ENCODE results near the gene FAM171A1.
"Not testable (repeated sequence)": the region's sequence is repeated elsewhere in the genome, so short reads cannot be mapped to it uniquely, and the experiment has no call there.

The FAM171A1 gene

DNA sequence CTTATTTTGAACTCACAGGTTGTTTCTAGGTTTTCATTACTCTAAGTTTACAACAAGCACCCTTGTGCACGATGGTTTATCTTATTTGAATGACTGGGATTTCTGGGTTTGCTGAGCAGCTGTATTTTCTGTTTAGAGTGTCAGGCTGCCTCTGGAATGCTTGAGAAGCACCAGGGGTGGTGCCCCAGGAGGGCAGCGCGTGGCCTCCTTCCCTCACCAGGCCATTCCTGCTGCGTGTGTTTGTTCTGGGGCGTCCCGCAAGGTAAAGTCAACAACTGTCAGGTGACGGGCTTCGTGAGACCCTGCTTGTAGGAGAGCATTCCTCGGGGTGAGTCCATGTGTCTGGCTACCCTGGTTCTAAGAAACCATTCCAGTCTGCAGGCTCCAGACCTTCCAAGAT is 54.9 kb downstream of the FAM171A1 start:
- peak; percentile 79 for DNase-seq

DNA sequence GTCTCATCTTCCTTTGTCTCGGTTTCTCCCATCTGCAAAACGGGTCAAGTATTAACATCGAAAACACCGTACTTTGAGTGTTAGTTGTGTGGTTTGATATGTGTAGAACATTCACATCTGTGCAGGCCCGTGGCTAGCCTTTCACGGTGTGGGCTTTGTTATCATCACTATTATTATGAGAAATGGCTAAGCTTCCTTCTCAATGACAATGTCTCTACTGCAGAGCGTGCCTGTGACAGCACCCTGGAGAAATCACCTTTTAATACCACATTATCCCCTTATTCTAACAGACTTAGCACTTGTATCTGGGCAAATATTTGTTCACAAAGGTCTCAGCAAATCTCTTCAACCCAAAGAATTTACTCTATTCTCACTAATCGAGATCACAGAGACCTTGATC is 55.8 kb downstream of the FAM171A1 start:
- no peak for DNase-seq

DNA sequence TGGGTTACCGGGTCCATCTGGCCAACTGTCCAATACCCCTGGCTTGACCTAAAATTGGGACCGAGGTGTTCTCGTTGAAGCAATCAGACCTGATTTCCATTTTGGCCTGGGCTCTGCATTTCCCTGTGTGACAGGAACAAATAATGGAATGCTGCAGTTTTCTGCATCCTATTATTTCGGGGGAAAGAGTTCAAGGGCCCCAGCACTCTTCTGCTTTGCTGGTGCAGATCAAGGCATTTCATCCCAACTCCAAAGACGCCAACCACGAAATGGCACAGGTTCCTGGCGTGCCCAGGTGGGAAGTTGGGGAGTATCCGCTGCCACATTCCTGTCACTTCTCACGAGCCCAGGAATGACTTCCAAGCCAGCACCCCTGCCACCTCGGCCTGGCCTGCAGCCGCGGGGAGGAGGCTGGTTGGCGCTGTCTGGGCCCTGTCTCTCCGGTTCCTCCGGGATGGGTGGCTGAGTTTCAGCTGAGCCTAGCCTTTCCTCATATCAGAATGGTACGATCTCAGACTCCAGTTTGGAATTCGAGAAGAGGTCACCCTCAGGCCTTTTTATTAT is 56.5 kb downstream of the FAM171A1 start:
- no peak for DNase-seq

DNA sequence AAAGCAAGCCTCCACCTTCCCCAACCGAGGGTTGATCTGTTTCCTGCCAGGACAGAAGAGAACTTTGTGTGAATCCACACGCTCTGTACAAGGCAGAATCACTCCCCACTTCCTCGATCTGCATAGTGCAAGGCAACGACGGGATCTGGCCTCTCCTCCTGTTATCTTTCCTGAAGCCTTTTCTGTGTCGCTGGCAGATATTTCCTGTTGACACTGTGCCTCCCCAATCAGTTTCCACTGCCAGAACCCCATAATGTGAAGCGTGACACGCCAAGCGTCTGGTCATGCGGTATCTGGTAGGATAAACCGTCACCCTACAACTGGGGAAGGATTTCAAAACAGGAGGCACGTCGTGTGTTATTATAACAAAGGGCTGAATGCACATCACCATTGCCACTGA is 57.2 kb downstream of the FAM171A1 start:
- DNase-seq, result no peak

DNA sequence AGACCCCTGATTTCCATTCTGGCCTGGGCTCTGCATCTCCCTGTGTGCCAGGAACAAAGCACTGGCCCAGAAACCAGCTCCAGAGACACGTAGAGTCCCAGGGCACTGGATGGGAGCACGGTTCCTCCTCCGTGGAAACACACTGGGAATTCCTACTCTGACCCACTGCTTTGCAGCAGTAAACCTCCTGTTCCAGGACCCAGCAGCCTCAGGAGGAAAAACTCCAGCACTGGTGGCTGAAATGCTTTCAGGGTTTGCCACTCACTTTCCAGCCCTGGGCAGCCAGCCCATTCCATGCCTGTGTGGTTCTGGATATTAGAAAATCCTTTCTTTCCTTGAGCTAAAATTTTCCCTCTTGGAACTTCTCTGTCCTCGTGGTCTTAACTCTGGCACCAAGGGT is 58.0 kb downstream of the FAM171A1 start:
- DNase-seq, result no peak

DNA sequence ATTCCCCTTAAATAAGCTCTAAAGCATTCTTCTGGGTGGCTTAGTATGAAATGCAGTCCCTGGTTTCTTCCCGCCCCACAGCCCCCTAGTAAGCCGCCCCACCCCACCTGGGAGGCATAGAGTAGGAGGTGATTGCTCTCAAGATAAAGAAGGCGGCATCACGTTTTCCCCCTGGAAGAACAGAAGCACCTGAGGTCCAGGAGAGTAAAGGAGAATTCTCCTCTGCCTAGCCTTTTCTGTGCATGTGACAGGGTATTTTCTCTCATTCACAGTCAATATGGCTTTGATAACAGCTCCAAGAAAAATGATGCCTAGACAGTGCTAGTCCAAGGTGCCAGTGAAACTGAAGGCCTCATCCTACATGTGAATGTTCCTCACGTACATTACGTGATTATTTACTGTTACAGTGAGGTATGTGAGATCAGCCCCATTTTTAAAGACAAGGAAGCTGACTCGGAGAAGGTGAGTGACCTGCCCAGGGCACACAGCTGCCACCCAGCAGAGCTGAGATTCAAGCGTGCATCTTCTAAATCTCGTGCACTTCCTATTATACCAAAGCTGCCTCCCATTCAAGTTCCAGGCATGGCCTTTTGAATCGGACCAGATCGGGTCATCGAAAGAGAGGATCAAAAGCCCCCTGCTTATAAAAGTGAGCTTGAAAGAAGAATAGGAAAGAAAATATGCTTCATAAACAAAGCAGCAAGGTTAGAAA is 59.4 kb downstream of the FAM171A1 start:
- DNase-seq, result no peak

DNA sequence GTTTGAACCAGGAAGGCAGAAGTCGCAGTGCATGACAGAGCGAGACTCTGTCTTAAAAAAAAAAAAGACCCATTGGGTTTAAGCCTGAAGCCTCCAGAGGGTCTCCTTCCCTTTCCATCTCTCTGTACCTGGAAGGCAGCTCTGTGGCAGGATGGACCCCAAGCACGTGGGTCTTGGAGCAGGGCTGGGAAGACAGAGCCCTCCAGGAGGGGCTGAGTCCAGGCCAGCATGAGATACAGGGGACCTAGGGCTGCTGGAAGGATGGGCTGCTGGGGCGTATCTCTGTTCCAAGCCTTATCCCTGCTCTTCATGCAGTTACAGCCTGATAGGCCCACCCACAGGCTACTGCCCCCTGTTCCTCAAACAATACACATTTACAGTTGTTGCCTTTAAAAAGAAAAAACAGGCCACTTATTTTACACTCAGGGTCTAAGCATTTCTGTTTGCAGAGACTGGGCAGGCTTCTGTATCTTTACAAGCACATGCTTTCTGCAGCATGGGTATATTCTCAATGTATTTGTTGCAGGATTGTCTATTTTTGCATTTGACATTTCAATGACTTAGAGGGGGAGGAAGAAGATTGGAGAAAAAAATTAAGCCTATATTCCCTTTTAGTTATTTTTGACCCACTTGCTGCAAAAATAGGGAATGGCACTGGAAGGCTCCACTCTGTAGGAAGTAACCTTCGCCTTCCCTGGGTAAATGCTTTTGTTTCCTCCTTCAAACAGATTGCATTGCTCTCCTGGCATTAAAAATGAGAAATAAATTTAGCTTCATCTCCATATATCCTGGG is 60.1 kb downstream of the FAM171A1 start:
- DNase-seq, result no peak

DNA sequence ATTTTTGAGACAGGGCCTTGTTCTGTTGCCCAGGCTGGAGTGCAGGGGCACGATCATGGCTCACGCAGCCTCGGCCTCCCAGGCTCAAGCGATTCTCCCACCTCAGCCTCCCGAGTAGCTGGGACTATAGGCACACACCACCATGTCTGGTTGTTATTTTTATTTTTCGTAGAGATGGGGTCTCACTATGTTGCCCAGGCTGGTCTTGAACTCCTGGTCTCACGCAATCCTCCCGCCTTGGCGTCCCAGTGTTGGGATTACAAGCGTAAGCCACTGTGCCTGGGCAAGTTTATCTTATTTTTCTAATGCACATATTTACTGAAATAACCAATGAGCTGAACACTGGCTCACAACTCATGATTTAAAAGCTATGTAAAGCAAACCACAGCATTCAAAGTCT is 61.9 kb downstream of the FAM171A1 start:
- DNase-seq, result no peak

DNA sequence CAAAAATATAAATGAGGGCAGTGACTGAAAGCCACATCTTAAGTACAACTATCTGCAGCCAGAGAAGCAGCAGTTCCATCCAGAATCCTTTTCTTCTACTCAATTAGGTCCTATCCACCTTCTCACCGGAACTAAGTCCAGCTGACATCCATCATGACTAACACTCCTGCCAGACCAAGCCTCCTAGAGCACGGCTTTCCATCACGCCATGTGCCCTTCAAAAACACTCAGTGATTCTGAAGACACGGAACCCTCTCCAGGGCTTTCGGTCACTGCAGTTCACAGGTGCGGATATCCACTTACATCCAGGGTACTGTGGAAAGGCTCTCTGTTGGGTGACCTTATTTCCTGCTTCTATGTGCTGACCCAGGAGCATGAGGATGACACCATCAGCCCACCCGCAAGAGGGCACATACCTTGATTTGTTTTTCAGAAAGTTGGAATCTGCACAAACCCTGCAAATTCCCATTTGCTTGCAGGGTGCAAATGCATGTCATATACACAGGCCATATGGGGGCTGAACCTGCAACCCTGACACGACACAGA is 64.3 kb downstream of the FAM171A1 start:
- DNase-seq, result no peak

DNA sequence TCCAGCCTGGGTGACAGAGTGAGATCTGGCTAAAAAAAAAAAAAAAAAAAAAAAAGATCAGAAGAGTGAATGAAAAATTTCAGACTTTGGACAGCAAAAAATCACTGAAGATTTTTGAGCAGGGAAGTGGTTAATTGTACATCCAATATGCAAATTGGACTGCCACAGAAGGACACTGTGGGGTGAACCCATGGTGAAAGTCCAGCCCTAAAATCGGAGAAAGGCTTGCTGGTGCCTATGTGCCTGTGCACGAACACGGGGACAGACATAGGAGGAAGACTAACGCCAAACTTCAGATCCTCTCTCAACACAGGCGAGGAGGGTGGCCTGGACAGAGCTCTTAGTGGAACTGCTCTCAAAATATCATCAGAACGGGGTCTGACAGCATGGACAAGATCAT is 65.5 kb downstream of the FAM171A1 start:
- no peak for DNase-seq

DNA sequence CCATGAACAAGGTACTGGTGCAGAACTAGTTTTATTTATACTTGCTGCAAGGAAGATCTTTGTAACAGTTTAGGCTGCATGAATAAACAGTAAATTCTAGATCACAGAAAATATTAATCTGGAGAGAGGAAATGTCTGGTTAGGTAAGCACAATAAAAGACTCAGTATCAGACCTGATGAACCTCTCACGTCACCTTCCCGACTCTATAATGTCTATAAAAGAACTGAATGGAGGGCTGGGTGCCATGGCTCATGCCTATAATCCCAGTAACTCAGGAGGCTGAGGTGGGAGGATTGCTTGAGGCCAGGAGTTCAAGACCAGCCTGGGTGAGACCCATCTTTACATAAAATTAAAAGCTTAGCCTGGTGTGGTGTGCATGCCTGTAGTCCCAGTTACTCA is 65.9 kb downstream of the FAM171A1 start:
- no peak for DNase-seq

DNA sequence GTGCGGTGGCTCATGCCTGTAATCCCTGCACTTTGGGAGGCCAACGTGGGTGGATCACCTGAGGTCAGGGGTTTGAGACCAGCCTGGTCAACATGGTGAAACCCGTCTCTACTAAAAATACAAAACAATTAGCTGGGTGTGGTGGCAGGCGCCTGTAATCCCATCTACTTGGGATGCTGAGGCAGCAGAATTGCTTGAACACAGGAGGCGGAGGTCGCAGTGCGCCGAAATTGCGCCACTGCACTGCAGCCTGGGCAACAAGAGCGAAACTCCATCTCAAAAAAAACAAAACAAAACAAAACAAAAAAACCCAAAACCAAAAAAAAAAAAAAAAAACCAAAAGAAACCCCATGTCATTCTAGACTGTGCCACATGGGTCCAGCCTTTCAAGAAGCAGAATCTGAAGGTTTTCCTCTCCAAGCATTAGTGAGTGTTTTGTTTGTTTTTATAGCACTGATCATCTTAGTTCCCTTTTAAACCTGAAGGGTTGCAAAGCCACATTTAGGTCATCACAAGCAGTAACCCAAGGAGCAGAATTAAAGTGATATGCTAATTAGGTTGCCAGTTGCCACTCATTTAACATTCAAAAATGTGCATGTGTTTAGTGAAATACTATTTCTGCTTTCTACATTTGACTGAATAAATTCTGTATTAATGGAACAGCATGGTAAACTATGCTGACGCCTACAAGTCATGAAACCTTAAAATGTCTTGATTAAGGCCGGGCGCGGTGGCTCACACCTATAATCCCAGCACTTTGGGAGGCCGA is 68.7 kb downstream of the FAM171A1 start:
- DNase-seq, result not testable (repeated sequence)

DNA sequence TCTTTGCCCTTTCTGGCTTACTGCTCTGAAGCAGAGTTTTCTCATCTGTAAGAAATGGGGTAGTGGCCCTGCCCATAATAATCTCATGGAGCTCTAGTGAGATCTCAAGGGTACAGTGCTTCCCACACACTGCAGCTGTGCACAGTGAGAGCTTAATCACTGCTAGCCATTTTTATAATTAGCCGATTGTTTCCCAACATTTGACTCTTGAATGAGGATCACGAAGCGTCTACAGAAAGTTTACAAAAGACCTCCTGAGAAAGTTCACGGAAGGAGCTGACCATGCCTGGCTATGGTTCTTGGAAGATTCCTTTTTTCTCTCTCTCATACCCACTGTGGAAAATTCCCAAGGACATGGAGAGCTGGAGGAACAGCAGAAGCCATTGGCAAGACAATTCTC is 70.4 kb downstream of the FAM171A1 start:
- DNase-seq, result no peak

DNA sequence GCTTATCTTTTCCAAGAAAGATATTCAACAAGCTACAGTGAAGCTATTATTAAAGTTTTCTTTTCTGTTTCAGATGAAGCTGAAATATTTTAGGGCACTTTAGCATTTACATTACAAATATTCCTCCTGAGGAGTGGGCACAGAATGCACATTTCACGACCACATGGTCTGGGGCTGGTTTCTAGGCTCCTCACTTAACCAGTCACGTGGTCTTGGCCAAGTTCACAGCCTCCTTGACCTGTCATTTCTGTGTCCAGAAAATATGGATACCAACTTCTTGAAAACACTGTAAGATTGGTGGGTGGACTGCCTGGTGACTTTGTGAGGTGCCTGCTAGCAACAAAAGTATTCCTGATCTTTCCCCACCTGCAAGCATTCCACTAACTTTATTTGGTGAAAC is 70.9 kb downstream of the FAM171A1 start:
- DNase-seq, result no peak

DNA sequence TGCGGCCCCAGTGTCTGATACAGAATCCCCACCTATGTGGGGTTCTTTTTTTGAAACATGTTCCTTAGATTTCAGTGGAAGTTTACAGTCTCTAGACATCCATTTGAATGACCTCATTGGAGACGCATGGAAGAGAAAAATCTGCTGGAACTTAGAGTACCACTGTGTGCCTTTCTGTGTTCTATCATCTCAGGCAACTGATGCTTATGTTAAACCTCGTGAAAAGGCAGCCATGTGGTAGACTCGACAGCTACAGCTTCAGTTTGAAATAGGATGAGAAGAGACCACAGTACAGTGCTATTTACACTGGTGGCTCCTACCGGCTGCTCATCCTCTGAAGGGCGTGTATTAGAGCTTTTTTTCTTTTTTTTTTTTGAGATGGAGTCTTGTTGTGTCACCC is 74.4 kb downstream of the FAM171A1 start:
- no peak for DNase-seq

DNA sequence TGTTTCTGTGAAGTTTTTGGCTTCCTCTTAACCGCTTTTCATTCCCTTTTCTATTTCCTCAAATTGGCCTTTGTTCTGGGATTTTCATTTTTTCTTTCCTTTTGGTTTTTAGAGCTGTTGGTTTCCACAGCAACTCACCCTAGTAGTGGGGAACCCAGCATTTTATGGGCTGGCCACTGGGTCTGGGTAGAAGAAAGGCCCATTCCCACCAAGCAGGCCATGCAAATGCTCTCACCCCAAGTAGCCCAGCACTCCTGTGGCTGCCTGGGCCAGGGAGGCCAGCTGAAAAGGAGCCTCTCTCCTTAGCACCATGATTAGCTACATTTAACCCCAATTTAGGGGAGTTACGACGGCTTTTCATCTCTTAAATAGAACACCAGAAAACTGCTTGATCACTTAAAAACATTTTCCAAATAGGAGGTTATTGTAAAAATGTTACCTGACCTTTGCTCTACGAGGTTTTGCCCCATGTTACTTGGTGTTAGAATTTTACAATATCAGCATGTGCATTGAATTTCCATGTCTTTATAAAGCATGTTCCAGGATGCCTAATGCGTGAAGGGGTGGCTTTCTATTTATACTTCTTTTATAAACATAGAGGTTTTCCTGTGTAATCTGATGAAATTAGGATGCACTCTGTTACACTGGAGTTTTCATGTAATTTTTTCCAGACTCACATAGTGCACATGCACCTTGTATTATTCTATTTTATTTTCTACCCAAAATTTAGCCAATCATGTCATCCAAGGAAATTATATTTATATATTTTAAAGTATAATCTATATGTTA is 75.4 kb downstream of the FAM171A1 start:
- DNase-seq, result no peak

DNA sequence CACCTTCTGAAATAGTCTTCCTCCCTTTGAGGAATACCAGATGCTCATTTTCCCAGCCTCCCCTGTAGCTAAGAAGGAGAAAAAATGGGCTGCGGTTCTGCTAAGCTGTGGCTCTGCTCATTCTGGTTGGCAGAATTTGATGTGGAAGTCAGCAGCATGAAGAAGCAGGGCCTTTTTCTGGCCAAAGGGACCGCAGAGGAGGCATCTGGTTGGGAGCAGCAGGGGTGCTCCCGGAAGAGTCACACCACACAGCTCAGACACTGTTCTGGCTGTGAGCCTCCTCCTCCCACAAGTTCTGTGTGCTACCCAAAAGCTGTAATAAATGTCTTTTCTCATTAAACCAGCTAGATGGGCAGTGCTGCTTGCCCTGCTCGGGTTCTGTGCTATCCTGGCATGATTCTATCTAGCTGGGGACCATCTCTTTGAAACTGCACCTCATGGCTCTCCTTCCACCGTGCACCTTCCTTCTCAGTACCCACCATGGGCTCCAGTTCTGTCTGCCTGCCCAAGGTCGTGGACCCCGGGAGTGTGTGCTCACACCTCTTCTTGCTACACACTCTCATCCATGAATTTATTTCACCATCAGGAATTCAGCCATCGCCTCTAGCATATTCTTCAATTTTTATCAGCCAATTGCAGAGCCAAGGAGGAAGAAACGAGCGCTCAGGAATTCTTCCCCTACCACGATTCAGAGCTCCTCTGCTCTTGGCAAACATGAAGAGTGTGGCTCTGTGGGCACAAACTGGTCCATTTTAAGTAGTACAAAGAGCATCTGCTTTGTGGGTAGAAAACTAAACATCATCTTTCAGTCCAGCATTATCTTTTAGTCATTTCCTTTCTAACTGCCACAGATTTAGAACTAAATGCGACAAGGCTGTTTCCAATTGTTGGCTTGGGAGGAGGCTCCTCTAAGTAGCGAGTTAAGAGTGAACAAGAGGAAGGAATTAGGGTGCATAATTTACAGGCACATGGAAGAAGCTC is 76.9 kb downstream of the FAM171A1 start:
- DNase-seq, result no peak

DNA sequence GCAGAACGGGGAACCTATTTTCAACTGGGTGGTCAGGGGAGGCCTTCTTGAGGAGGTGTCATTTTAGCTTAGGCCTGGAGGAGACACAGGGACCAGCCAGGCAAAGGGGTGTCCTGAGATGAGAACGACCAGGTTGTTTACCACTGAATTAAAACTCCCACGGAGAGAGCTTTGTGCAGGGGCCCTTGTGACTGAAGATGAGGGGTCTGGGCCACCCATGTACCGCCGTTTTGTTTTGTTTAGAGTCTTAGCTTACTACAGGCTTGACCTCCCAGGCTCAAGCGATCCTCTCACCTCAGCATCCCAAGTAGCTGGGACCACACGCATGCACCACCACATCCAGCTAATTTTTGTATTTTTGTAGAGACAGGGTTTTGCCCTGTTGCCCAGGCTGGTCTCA is 80.4 kb downstream of the FAM171A1 start:
- no peak for DNase-seq

DNA sequence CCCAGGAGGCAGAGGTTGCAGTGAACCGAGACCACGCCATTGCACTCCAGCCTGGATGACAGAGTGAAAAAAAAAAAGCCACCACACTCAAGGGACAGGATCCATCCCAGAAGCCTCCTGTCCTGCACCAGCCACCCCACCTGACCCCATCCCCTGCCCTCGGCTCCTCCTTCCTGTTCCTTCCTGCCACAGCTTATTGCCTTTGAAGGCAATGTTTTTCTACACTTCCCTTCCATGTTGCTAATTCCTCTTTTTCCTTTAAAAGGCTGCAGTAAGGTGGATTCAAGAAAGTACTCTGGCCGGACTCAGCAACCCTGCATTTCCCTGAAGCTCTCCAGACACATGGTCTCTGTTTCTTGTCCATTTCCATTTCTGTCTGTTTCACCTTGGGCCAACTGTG is 80.9 kb downstream of the FAM171A1 start:
- DNase-seq, result no peak

DNA sequence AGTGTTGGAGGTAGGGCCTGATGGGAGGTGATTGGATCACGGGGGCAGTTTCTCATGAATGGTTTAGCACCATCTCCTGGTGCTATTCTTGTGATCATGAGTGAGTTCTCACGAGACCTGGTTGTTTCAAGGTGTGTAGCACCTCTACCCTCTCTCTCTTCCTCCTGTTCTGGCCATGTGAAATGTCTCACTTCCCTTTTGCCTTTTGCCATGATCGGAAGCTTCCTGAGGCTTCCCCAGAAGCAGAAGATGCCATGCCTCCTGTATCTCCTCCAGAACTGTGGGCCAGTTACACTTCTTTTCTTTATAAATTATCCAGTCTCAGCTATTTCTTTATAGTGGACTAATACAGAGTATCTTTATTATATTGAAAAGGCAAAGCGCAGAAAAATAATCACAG is 90.1 kb downstream of the FAM171A1 start:
- no peak for DNase-seq

DNA sequence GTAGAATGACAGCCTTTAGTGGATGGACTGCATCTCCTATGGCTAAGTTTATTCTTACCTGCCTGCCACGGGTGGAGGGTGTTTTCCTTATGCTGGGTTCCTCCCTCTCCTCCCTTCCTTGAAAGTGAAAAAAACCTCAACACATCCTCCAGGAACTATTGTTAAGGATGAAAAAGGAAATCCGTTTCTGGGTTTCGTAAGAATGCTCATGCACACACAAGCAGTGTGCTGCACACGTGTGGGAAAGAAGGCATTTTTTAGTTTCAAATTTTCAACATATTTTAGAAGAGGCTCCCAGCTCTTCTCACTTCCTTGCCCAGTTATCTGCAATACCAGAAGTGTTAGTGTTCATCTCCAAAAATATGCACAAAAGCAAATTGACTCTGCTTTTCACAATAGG is 90.6 kb downstream of the FAM171A1 start:
- DNase-seq, result no peak
